Neural crest cell (in vitro differentiated cells): ENCODE measurements around the gene MUC5B. TPM values are rescaled to one million over a fixed set of nuclear protein-coding genes. Genes with fewer than 3 reads are reported as not detected.

ENCODE experiments used
- DNase-seq: peaks from one replicate; pipeline ENCODE4 v3.0.0; 2021; ENCODE audit warnings: low read depth, mixed read lengths, low spot score
- H3K27ac Mint-ChIP-seq: one replicate; pipeline ENCODE4 v1.8.0; 2021; ENCODE audit warnings: mild to moderate bottlenecking, mixed read lengths; ENCODE audit not compliant: unreplicated experiment
- H3K27me3 Mint-ChIP-seq: 2 replicates; pipeline ENCODE4 v1.8.0; 2021; ENCODE audit warnings: low read depth, mild to moderate bottlenecking, mixed read lengths
- H3K36me3 Mint-ChIP-seq: 2 replicates; pipeline ENCODE4 v1.8.0; 2021; ENCODE audit warnings: low read depth, mild to moderate bottlenecking, mixed read lengths
- H3K4me1 Mint-ChIP-seq: 2 replicates; pipeline ENCODE4 v1.8.0; 2021; ENCODE audit warnings: mixed read lengths
- H3K4me3 Mint-ChIP-seq: one replicate; pipeline ENCODE4 v1.8.0; 2021; ENCODE audit warnings: mild to moderate bottlenecking, mixed read lengths
- H3K9me3 Mint-ChIP-seq: 2 replicates; pipeline ENCODE4 v1.8.0; 2021; ENCODE audit warnings: mixed read lengths
- total RNA-seq: library from RNA; stranded (reverse); gene quantifications from 2 replicates; pipeline ENCODE4 v1.2.1, GENCODE V29; 2021
- TF ChIP-seq, protein P1 (sequence below): fragments of 200-600 bp; sonication (generic); conservative IDR thresholded peaks from 2 replicates; pipeline ENCODE4 v1.5.0; 2021; ENCODE audit warnings: antibody characterized with exemption, mild to moderate bottlenecking

Gene MUC5B
- total RNA-seq, 1 donor from 2014 or later, result 0.42 TPM

- Mint-ChIP-seq H3K27me3 (no peaks in the 10 kb centered on the region), H3K9me3 (no peaks in the 10 kb centered on the region), H3K4me3 (no peak overlapping the region), H3K36me3 (peaks cover 8% of the 10 kb centered on the region), H3K4me1 (no peaks in the 10 kb centered on the region), H3K27ac (no peak overlapping the region)
- TF ChIP-seq, protein P1, sequence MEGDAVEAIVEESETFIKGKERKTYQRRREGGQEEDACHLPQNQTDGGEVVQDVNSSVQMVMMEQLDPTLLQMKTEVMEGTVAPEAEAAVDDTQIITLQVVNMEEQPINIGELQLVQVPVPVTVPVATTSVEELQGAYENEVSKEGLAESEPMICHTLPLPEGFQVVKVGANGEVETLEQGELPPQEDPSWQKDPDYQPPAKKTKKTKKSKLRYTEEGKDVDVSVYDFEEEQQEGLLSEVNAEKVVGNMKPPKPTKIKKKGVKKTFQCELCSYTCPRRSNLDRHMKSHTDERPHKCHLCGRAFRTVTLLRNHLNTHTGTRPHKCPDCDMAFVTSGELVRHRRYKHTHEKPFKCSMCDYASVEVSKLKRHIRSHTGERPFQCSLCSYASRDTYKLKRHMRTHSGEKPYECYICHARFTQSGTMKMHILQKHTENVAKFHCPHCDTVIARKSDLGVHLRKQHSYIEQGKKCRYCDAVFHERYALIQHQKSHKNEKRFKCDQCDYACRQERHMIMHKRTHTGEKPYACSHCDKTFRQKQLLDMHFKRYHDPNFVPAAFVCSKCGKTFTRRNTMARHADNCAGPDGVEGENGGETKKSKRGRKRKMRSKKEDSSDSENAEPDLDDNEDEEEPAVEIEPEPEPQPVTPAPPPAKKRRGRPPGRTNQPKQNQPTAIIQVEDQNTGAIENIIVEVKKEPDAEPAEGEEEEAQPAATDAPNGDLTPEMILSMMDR, result no peak
- DNase-seq, result no peak
Observed at GRCh38 chr11:1288426-1289151, 65.7 kb downstream of the MUC5B start.

DNA sequence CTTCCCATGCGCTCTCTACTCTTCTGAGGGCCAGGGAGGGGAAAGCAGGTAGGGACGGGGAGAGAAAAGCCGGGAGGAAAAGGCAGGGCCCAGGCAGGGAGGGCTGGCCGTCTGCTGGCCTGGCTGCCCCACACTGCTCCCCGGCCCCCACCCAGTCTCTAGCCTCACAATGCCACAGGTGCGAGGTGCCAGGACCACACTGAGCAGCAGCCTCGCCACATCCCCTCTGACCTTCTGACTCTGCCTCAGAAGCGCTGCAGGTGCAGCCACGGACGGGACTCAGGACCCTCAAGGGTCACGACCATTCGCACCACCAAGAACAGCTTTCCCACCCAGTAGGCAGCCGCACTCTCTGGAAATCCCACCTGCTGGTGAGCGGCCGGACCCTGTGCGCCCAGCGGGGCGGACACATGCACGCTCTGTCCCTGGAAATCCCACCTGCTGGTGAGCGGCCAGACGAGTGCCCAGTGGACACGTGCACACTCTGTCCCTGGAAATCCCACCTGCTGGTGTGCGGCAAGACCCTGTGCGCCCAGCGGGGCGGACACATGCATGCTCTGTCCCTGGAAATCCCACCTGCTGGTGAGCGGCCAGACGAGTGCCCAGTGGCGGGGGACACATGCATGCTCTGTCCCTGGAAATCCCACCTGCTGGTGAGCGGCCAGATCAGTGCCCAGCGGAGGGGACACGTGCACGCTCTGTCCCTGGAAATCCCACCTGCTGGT lies 66.5 kb downstream of the MUC5B start:
- Mint-ChIP-seq H3K27me3 (no peaks in the 10 kb centered on the region), H3K4me1 (no peaks in the 10 kb centered on the region), H3K9me3 (no peaks in the 10 kb centered on the region), H3K27ac (no peak overlapping the region), H3K4me3 (no peak overlapping the region), H3K36me3 (peaks cover 8% of the 10 kb centered on the region)
- TF ChIP-seq, protein P1, result no peak
- DNase-seq, result no peak

GRCh38 chr11:1290052-1291040 lies 67.5 kb downstream of the MUC5B start:
- no peak for DNase-seq
- H3K9me3 Mint-ChIP-seq, result no peaks in the 10 kb centered on the region
- peaks cover 8% of the 10 kb centered on the region for H3K36me3 Mint-ChIP-seq
- H3K4me3 Mint-ChIP-seq, result no peak overlapping the region
- H3K27me3 Mint-ChIP-seq, result no peaks in the 10 kb centered on the region
- H3K27ac Mint-ChIP-seq, result no peak overlapping the region
- no peaks in the 10 kb centered on the region for H3K4me1 Mint-ChIP-seq
- TF ChIP-seq, protein P1, result no peak

GRCh38 chr11:1291295-1292017 lies 68.6 kb downstream of the MUC5B start:
- no peaks in the 10 kb centered on the region for H3K9me3 Mint-ChIP-seq
- H3K36me3 Mint-ChIP-seq, result peaks cover 7% of the 10 kb centered on the region
- H3K4me3 Mint-ChIP-seq, result no peak overlapping the region
- H3K4me1 Mint-ChIP-seq, result no peaks in the 10 kb centered on the region
- H3K27ac Mint-ChIP-seq, result peak overlapping the region; percentile 50
- TF ChIP-seq, protein P1, result no peak
- no peak for DNase-seq
- H3K27me3 Mint-ChIP-seq, result no peaks in the 10 kb centered on the region
